ENCODE data around the gene CYP4F22.
"Not testable (repeated sequence)": the region's sequence is repeated elsewhere in the genome, so short reads cannot be mapped to it uniquely, and the experiment has no call there.

CYP4F22 gene

DNA sequence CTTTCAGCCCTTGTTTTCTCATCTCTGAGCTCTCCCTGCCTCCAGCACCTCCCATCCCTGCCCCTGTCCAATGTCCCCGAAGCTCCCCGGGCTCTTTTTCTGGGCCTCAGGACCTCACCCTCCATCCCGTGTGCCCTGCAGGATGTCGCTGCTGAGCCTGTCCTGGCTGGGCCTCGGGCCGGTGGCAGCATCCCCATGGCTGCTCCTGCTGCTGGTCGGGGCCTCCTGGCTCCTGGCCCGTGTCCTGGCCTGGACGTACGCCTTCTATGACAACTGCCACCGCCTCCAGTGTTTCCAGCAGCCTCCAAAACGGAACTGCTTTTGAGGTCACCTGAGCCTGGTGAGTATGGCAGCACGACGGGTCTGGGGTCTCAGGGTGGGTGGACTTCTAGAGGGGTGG lies 55.6 kb downstream of the CYP4F22 start:
- no peak for DNase-seq (ENCODE audit: low read depth, low spot score)
- H3K27ac ChIP-seq: no peak overlapping the region

DNA sequence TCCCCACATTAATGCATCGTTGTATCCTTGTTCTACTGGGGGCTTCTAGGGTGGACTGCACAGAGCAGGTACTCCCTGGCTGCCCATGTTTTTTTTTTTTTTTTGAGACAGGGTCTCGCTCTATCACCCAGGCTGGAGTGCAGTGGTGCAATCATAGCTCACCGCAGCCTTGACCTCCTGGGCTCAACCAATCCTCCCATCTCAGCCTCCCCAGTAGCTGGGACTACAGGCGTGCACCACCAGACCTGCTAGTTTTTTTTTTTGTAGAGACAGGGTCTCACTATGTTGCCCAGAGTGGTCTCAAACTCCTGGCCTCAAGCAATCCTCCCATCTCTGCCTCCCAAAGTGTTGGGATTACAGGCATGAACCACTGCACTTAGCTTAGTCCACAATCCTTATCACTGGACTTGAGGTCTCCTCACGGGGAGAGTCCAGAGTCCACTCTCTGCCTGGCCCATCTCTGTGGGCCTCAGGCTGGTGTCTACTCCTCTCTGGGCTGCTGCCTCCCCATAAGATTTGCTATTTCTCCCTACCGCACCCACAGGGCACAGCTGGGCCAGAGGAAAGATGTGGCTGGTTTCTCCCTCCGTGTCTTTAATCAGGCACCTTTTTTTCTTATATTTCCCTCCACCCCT lies 56.3 kb downstream of the CYP4F22 start:
- DNase-seq (ENCODE audit: low read depth, low spot score): no peak
- no peak overlapping the region for H3K27ac ChIP-seq

DNA sequence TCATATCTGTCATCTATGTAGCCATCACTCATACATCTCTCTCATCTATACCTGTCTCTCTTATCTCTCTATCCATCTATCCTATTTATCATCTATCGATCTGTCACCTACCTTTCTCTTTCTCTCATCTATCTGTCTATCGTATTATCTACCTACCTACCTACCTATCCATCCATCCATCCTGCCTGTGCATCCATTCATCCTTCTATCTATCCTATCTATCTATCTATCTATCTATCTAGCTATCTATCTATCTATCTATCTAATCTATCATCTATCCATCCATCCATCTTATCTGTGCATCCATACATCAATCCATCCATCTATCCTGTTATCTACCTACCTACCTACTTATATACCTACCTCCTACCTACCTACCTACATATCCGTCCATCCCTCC lies 62.1 kb downstream of the CYP4F22 start:
- no peak overlapping the region for H3K27ac ChIP-seq
- no peak for DNase-seq (ENCODE audit: low read depth, low spot score)

DNA sequence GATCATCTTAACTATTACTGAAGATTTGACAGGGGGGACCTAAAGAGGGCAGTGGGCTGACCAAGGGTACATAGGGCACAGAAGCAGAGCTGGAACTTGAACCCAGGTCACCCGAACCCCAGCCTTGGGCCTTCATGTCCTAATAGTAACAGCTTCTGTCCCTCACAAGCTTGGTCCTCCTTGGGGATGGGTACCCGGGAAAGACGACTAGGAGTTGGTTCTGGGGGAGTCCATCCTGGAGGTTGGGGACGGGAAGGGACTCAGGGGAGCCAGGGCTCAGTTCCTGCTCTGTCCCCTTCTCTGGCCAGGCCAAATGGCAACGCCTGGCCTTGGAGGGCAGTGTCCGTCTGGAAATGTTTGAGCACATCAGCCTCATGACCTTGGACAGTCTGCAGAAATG lies 67.1 kb downstream of the CYP4F22 start:
- no peak for DNase-seq (ENCODE audit: low read depth, low spot score)
- H3K27ac ChIP-seq: no peak overlapping the region

DNA sequence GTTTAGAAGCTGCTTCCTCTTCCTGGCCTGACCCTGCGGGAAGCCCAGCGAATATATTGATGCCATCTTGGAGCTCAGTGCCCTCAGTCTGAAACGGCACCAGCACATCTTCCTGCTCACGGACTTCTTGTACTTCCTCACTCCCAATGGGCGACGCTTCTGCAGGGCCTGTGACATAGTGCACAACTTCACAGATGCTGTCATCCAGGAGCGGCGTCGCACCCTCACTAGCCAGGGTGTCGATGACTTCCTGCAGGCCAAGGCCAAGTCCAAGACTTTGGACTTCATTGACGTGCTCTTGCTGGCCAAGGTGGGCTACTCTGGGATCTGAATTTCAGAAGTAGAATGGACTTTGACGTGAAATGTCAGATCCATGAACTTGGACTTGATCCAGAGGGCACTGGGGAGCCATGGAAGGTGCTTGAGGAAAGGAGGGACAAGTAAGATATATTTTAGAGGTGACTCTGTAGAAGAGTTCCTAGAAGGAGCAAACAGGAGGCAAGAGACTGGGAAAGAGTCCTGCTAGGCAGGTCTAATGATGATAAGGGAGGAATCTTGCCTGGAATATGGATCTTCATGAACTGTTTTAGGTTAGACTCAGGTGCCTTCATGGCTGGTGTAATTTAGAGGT lies 68.3 kb downstream of the CYP4F22 start:
- no peak overlapping the region for H3K27ac ChIP-seq
- DNase-seq (ENCODE audit: low read depth, low spot score): no peak

DNA sequence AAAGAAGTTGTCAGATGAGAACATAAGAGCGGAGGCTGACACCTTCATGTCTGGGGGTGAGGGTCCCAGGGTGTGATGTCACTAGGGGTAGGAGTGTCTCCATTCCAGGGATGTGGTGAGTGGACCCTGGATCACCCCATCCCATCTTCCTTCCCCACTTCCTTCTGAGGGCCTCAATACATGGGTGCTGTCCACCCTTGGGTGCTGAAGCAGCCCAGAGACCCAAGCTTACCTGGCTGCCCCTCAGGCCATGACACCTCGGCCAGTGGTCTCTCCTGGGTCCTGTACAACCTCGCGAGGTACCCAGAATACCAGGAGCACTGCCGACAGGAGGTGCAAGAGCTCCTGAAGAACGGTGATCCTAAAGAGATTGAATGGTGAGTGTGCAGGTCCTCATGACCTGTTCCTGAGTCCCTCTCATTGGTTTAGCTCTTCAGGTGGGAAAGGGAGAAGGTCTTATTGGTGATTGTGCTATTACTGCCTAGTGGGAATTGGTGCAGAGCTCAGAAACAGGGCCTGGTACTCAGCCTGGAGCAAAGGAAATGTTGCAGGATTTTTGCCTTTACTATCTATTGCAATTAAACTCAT lies 69.0 kb downstream of the CYP4F22 start:
- H3K27ac ChIP-seq: no peak overlapping the region
- DNase-seq (ENCODE audit: low read depth, low spot score): no peak

DNA sequence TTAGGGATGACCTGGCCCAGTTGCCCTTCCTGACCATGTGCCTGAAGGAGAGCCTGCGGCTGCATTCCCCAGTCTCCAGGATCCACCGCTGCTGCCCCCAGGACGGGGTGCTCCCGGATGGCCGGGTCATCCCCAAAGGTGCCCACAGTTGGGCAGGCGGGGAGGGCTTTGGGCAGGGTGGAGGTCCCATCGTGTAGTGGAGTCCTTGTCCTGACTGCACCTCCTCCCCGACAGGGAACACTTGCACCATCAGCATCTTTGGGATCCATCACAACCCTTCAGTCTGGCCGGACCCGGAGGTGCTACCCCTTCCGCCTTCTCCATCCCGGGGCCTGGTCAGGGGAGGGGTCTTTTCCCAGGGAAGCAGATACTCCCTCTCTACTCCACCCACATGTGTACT lies 75.0 kb downstream of the CYP4F22 start:
- no peak for DNase-seq (ENCODE audit: low read depth, low spot score)
- H3K27ac ChIP-seq: no peak overlapping the region

DNA sequence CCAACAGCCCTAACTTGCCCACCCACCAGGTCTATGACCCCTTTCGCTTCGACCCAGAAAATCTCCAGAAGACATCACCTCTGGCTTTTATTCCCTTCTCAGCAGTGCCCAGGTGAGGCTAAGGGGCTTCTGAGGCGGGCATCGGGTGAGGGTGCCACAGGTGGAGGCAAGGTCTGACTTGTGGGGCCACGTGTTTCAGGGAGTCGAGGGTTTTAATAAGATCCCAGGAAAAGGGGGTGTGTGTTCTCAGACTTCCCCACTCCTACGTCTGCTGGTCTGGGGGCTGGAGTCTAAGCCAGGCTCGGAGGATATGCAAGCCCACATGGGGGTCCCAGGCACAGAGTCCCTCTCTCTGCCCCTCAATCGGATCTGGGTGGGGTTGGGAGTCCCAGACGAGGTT lies 75.8 kb downstream of the CYP4F22 start:
- no peak overlapping the region for H3K27ac ChIP-seq
- no peak for DNase-seq (ENCODE audit: low read depth, low spot score)

DNA sequence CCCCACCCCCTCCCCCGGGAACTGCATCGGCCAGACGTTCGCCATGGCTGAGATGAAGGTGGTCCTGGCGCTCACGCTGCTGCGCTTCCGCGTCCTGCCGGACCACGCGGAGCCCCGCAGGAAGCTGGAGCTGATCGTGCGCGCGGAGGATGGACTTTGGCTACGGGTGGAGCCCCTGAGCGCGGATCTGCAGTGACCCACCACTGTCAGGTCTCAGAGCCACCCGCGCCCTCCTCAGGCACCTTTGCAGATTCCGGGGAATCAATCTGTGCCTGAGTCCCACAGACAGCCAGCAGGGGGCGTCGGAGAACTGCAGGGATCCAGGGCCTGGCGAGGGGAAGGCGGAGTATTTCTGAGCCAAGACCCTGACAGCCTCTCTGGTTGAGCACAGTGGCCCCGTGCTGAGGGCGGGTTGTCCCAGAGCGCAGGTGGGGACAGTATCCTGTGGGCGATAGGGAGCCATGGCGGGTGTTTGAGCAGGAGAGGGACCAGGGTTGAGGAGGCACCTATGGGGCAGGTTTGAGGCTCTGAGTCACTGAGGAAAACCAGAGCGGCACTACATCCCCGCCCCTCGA lies 76.3 kb downstream of the CYP4F22 start:
- no peak for DNase-seq (ENCODE audit: low read depth, low spot score)
- no peak overlapping the region for H3K27ac ChIP-seq

DNA sequence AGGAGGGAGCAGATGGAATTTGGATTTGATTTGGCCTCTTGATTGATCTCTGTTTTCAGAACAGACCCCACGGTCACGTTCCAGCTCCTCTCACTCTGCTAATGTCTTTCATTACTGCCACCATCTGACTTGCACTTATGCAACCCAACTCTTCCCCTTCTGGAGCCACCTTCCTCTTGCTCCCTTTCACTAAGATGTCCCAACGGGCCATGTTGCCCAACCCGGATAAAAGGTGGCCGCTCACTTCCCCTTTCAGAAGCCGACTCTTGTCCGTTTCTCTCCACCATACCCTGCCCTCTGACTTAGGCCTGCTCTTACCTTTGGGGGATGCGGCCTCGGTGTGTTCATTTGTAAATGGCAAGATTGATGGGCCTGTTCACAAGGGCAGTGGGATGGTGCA lies 79.3 kb downstream of the CYP4F22 start:
- H3K27ac ChIP-seq: no peak overlapping the region
- DNase-seq (ENCODE audit: low read depth, low spot score): no peak

DNA sequence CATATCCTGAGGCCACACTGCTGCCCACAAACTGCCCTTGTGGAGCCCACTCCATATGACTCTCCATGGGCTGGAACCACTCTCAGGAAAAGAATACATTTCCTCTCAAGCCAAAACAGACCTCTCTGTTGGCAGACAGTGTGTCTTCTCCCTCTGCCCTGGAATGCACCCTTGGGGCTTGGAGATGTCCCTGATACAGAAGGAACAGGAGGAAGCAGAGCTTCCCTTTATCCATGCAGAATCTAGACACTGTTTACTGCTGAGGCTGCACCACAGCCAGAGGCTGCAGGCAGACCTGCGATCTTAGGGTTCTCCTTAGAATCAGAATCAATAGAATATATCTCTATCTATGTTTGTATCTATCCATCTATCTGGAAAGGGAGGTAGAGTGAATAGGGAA lies 79.9 kb downstream of the CYP4F22 start:
- no peak overlapping the region for H3K27ac ChIP-seq
- DNase-seq (ENCODE audit: low read depth, low spot score): no peak

DNA sequence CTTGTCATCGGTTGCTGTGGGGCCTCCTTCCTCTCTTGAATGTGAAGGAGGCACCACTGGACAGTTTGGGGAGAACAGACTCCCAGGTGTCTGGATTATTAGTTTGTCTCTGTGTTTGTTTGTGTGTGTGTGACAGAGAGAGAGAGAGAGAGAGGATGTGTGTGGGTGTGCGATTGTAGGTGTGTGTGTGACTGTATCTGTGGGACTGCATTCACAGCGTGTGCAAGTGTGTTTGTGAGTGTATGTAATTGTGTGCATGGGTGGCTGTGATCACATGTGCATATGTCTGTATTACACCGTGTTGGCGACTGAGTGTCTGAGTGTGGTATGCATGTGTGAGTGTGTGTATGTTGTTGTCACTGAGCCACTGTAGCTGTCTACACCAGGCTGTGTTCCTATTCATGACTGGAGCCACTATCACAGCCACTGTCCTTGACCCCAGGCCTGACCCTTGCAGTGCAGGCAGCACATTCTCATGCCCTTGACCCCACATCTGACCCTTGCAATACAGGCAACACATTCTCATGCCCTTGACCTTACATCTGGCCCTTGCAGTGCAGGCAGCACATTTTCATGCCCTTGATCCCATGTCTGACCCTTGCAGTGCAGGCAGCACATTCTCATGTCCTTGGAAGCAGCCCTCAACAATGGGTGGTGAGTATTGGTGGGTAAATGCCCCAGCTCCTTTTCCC lies 81.6 kb downstream of the CYP4F22 start:
- DNase-seq (ENCODE audit: low read depth, low spot score): no peak
- H3K27ac ChIP-seq: no peak overlapping the region

DNA sequence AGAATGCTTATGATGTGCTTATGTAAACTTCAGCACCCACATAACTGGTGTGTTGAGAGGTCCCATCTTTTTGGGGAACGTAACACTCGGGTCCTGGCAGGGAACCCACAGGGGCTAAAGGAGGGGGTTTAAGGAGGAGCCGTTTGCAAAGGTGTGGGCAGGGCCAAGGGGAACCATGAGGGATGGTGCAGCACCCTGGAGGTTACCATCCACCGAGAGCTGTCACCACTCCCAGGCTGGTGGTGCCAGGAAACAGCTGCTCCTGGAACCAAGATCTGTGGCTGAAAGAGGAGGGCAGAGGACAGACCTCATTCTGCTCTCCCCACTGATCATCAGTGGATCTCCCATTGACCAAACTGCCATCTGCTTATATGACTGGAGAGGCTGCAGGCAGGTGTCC lies 83.5 kb downstream of the CYP4F22 start:
- no peak for DNase-seq (ENCODE audit: low read depth, low spot score)
- no peak overlapping the region for H3K27ac ChIP-seq

DNA sequence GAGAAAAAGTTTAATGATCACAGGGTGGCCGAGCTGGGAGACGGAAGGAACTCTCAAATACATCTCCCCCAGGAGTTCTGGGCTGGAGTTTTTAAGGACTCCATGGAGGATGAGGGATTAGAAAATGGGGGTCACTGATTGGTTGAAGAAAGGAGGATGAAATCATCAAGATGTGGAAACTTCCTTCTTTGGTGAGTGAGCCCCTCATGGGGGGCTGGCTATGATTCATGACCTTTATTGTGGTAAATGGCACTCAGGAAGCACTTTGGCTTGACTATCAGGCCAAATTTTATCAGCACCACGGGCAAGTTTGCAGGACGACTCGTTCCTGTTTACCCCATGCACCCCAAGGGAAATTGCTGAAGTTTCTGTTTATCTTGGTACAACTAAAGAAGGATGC lies 84.2 kb downstream of the CYP4F22 start:
- not testable (repeated sequence) for DNase-seq (ENCODE audit: low read depth, low spot score); H3K27ac ChIP-seq

DNA sequence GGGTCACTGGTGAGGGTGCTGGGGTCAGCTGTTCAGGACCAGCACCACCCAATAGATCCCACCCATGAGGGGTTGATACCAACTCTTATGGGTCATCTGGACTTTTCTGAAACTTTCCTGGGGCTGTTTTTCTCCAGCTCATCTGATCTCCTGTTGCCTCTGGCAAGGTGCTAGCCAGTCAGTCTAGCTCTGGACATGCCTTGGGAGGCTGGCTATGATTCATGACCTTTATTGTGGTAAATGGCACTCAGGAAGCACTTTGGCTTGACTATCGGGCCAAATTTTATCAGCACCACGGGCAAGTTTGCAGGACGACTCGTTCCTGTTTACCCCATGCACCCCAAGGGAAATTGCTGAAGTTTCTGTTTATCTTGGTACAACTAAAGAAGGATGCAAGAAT lies 85.4 kb downstream of the CYP4F22 start:
- DNase-seq (ENCODE audit: low read depth, low spot score); H3K27ac ChIP-seq: not testable (repeated sequence)

DNA sequence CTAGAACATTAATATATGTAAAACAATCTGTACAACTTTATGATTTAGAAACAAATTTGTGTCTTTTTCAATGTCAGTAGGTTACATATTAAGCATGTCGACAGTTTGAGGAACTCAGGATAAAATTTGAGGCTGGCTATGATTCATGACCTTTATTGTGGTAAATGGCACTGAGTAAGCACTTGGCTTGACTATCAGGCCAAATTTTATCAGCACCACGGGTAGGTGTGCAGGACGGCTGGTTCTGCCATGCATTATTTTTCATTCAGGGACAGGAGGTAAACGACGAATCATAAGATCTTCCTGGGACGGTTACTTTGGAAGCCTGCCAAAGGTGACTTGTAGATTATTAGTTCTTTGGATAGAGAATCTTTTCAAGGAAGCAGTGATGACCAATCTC lies 86.7 kb downstream of the CYP4F22 start:
- DNase-seq (ENCODE audit: low read depth, low spot score): peak; percentile 31
- H3K27ac ChIP-seq: no peak overlapping the region

All from epithelial cell of prostate (primary cell).